Measurements from ENCODE around the gene UTS2R. TPM values are rescaled to one million over a fixed set of nuclear protein-coding genes. Genes with fewer than 3 reads are reported as not detected.
"Not testable (repeated sequence)": the region's sequence is repeated elsewhere in the genome, so short reads cannot be mapped to it uniquely, and the experiment has no call there.

Gene UTS2R
- total RNA-seq, 1 donor from 2014 or later: not detected

- H3K27me3 ChIP-seq: peaks cover 39% of the 10 kb centered on the region
- no peak overlapping the region for H3K27ac ChIP-seq
- no peak overlapping the region for H3K4me2 ChIP-seq
- TF ChIP-seq CTCF (IDR thresholded peaks at IDR 0.05) (no peak), EZH2phosphoT487 (IDR thresholded peaks at IDR 0.05) (no peak), EZH2 (IDR thresholded peaks at IDR 0.05) (no peak)
- H3K27ac Mint-ChIP-seq: no peak overlapping the region
- no peak overlapping the region for H2AFZ ChIP-seq (replicated peaks)
- H3K36me3 ChIP-seq: no peaks in the 10 kb centered on the region
- no peaks in the 10 kb centered on the region for H3K36me3 Mint-ChIP-seq
- H3K4me1 Mint-ChIP-seq: peaks cover 33% of the 10 kb centered on the region
- H3K27me3 Mint-ChIP-seq (ENCODE audit: insufficient read depth, low read depth): peaks cover 6% of the 10 kb centered on the region
- H3K4me3 Mint-ChIP-seq: no peak overlapping the region
- peaks cover 11% of the 10 kb centered on the region for H3K4me1 ChIP-seq
- H4K20me1 ChIP-seq (ENCODE audit: low read depth): no peaks in the 10 kb centered on the region
- H3K9me3 ChIP-seq (ENCODE audit: low read depth): no peaks in the 10 kb centered on the region
- H3F3A ChIP-seq (ENCODE audit: low read depth): peaks cover 17% of the 10 kb centered on the region
- H3K79me2 ChIP-seq (ENCODE audit: low read depth): no peaks in the 10 kb centered on the region
- DNase-seq (ENCODE audit: low spot score): no peak
- no peak overlapping the region for H3K9ac ChIP-seq
- no peaks in the 10 kb centered on the region for H3K9me3 Mint-ChIP-seq
- H3K4me3 ChIP-seq: no peak overlapping the region
Observed at GRCh38 chr17:82374626-82375331, 3.2 kb downstream of the UTS2R start.

- no peak overlapping the region for H3K4me3 ChIP-seq
- H3F3A ChIP-seq (ENCODE audit: low read depth): peaks cover 13% of the 10 kb centered on the region
- H3K27ac ChIP-seq: no peak overlapping the region
- H4K20me1 ChIP-seq (ENCODE audit: low read depth): no peaks in the 10 kb centered on the region
- no peaks in the 10 kb centered on the region for H3K36me3 Mint-ChIP-seq
- no peak overlapping the region for H3K9ac ChIP-seq
- H3K27ac Mint-ChIP-seq: no peak overlapping the region
- H2AFZ ChIP-seq (replicated peaks): no peak overlapping the region
- TF ChIP-seq CTCF (IDR thresholded peaks at IDR 0.05) (no peak), EZH2phosphoT487 (IDR thresholded peaks at IDR 0.05) (no peak), EZH2 (IDR thresholded peaks at IDR 0.05) (no peak)
- H3K27me3 Mint-ChIP-seq (ENCODE audit: insufficient read depth, low read depth): peaks cover 11% of the 10 kb centered on the region
- no peaks in the 10 kb centered on the region for H3K36me3 ChIP-seq
- no peak for DNase-seq (ENCODE audit: low spot score)
- no peak overlapping the region for H3K4me2 ChIP-seq
- H3K4me1 ChIP-seq: peaks cover 11% of the 10 kb centered on the region
- no peaks in the 10 kb centered on the region for H3K9me3 ChIP-seq (ENCODE audit: low read depth)
- H3K4me3 Mint-ChIP-seq: no peak overlapping the region
- H3K9me3 Mint-ChIP-seq: no peaks in the 10 kb centered on the region
- H3K79me2 ChIP-seq (ENCODE audit: low read depth): no peaks in the 10 kb centered on the region
- peaks cover 32% of the 10 kb centered on the region for H3K27me3 ChIP-seq
- peaks cover 38% of the 10 kb centered on the region for H3K4me1 Mint-ChIP-seq
Observed at GRCh38 chr17:82375359-82376041, 3.9 kb downstream of the UTS2R start.

GRCh38 chr17:82376042-82376730 is 4.6 kb downstream of the UTS2R start:
- H3K36me3 ChIP-seq: no peaks in the 10 kb centered on the region
- H3K4me1 ChIP-seq: peaks cover 11% of the 10 kb centered on the region
- no peak overlapping the region for H3K27ac ChIP-seq
- H3K36me3 Mint-ChIP-seq: no peaks in the 10 kb centered on the region
- H3F3A ChIP-seq (ENCODE audit: low read depth): peaks cover 6% of the 10 kb centered on the region
- no peak overlapping the region for H3K4me2 ChIP-seq
- H3K9me3 Mint-ChIP-seq: no peaks in the 10 kb centered on the region
- H3K27me3 Mint-ChIP-seq (ENCODE audit: insufficient read depth, low read depth): peaks cover 11% of the 10 kb centered on the region
- no peak overlapping the region for H3K9ac ChIP-seq
- no peaks in the 10 kb centered on the region for H4K20me1 ChIP-seq (ENCODE audit: low read depth)
- no peak for TF ChIP-seq CTCF (IDR thresholded peaks at IDR 0.05)
- TF ChIP-seq EZH2 (IDR thresholded peaks at IDR 0.05): no peak
- TF ChIP-seq EZH2phosphoT487 (IDR thresholded peaks at IDR 0.05): no peak
- no peaks in the 10 kb centered on the region for H3K79me2 ChIP-seq (ENCODE audit: low read depth)
- peaks cover 35% of the 10 kb centered on the region for H3K4me1 Mint-ChIP-seq
- H3K27ac Mint-ChIP-seq: peak overlapping the region; percentile 29
- peaks cover 25% of the 10 kb centered on the region for H3K27me3 ChIP-seq
- no peak overlapping the region for H3K4me3 ChIP-seq
- no peak for DNase-seq (ENCODE audit: low spot score)
- no peaks in the 10 kb centered on the region for H3K9me3 ChIP-seq (ENCODE audit: low read depth)
- H2AFZ ChIP-seq (replicated peaks): no peak overlapping the region
- H3K4me3 Mint-ChIP-seq: no peak overlapping the region

GRCh38 chr17:82377294-82377693 is 5.7 kb downstream of the UTS2R start:
- peaks cover 11% of the 10 kb centered on the region for H3K27me3 Mint-ChIP-seq (ENCODE audit: insufficient read depth, low read depth)
- not testable (repeated sequence) for H3K79me2 ChIP-seq (ENCODE audit: low read depth); H3K9me3 Mint-ChIP-seq; H3K4me1 ChIP-seq; H3K4me3 ChIP-seq; H3K27ac Mint-ChIP-seq; H3F3A ChIP-seq (ENCODE audit: low read depth); H2AFZ ChIP-seq (replicated peaks); H3K4me3 Mint-ChIP-seq; H3K36me3 ChIP-seq; H3K27ac ChIP-seq; H3K36me3 Mint-ChIP-seq; H3K9ac ChIP-seq; H3K4me2 ChIP-seq; H4K20me1 ChIP-seq (ENCODE audit: low read depth); H3K9me3 ChIP-seq (ENCODE audit: low read depth); DNase-seq (ENCODE audit: low spot score)
- peaks cover 14% of the 10 kb centered on the region for H3K27me3 ChIP-seq
- H3K4me1 Mint-ChIP-seq: peaks cover 38% of the 10 kb centered on the region
